ENCODE results near the gene SH3BGR. TPM values are rescaled to one million over a fixed set of nuclear protein-coding genes. Genes with fewer than 3 reads are reported as not detected.

SH3BGR gene
- total RNA-seq, 2 donors from 2014 or later: 18.8 to 22.4 TPM

- Mint-ChIP-seq H3K4me3 (no peak overlapping the region), H3K4me1 (no peaks in the 10 kb centered on the region), H3K9me3 (no peaks in the 10 kb centered on the region), H3K27ac (no peak overlapping the region), H3K36me3 (ENCODE audit: low read depth) (peaks cover 4% of the 10 kb centered on the region), H3K27me3 (ENCODE audit: insufficient read depth) (no peaks in the 10 kb centered on the region)
- H3K4me1 ChIP-seq (ENCODE audit: control insufficient read depth, insufficient read depth, low read length): no peaks in the 10 kb centered on the region
- no peaks in the 10 kb centered on the region for H3K36me3 ChIP-seq (ENCODE audit: control insufficient read depth, insufficient read depth, low read length)
- no peak overlapping the region for H3K27ac ChIP-seq (ENCODE audit: low read depth, low read length)
- H3K4me3 ChIP-seq (ENCODE audit: low read length): no peak overlapping the region
- no peak for DNase-seq
- no peak for TF ChIP-seq CTCF (conservative IDR thresholded peaks at IDR 0.05)
- H3K27me3 ChIP-seq (ENCODE audit: control insufficient read depth, insufficient read depth, low read length, poor library complexity, severe bottlenecking): no peaks in the 10 kb centered on the region
- WGBS, 2 experiments (ENCODE audit: insufficient coverage in 1 of 2, insufficient read length in 1 of 2): 83 to 100% methylated on average over 1 of the region's 1 CpG
- H3K9ac ChIP-seq (ENCODE audit: extremely low read depth, low read length, poor library complexity, severe bottlenecking): no peak overlapping the region
- H3K9me3 ChIP-seq (ENCODE audit: control insufficient read depth, low read length): no peaks in the 10 kb centered on the region
These were observed 51.5 kb downstream of the SH3BGR start for GRCh38 chr21:39503123-39503762.

GRCh38 chr21:39504230-39504629 lies 52.5 kb downstream of the SH3BGR start:
- peaks cover 4% of the 10 kb centered on the region for H3K36me3 Mint-ChIP-seq (ENCODE audit: low read depth)
- Histone ChIP-seq H3K9ac (ENCODE audit: extremely low read depth, low read length, poor library complexity, severe bottlenecking) (no peak overlapping the region), H3K27me3 (ENCODE audit: control insufficient read depth, insufficient read depth, low read length, poor library complexity, severe bottlenecking) (no peaks in the 10 kb centered on the region), H3K27ac (ENCODE audit: low read depth, low read length) (no peak overlapping the region), H3K36me3 (ENCODE audit: control insufficient read depth, insufficient read depth, low read length) (no peaks in the 10 kb centered on the region), H3K4me3 (ENCODE audit: low read length) (no peak overlapping the region), H3K4me1 (ENCODE audit: control insufficient read depth, insufficient read depth, low read length) (no peaks in the 10 kb centered on the region), H3K9me3 (ENCODE audit: control insufficient read depth, low read length) (no peaks in the 10 kb centered on the region)
- no peaks in the 10 kb centered on the region for H3K9me3 Mint-ChIP-seq
- 86 to 90% methylated on average over 4 to 6 of the region's 6 CpGs for WGBS, 2 experiments (ENCODE audit: insufficient coverage in 1 of 2, insufficient read length in 1 of 2)
- no peaks in the 10 kb centered on the region for H3K4me1 Mint-ChIP-seq
- no peaks in the 10 kb centered on the region for H3K27me3 Mint-ChIP-seq (ENCODE audit: insufficient read depth)
- H3K4me3 Mint-ChIP-seq: no peak overlapping the region
- DNase-seq: no peak
- no peak overlapping the region for H3K27ac Mint-ChIP-seq
- TF ChIP-seq CTCF (conservative IDR thresholded peaks at IDR 0.05): no peak

- DNase-seq: no peak
- no peaks in the 10 kb centered on the region for H3K4me1 Mint-ChIP-seq
- no peaks in the 10 kb centered on the region for H3K36me3 ChIP-seq (ENCODE audit: control insufficient read depth, insufficient read depth, low read length)
- H3K27ac ChIP-seq (ENCODE audit: low read depth, low read length): no peak overlapping the region
- no peak overlapping the region for H3K4me3 Mint-ChIP-seq
- H3K36me3 Mint-ChIP-seq (ENCODE audit: low read depth): peaks cover 7% of the 10 kb centered on the region
- H3K9ac ChIP-seq (ENCODE audit: extremely low read depth, low read length, poor library complexity, severe bottlenecking): no peak overlapping the region
- H3K4me3 ChIP-seq (ENCODE audit: low read length): no peak overlapping the region
- H3K27me3 ChIP-seq (ENCODE audit: control insufficient read depth, insufficient read depth, low read length, poor library complexity, severe bottlenecking): no peaks in the 10 kb centered on the region
- H3K9me3 Mint-ChIP-seq: no peaks in the 10 kb centered on the region
- H3K9me3 ChIP-seq (ENCODE audit: control insufficient read depth, low read length): no peaks in the 10 kb centered on the region
- no peaks in the 10 kb centered on the region for H3K27me3 Mint-ChIP-seq (ENCODE audit: insufficient read depth)
- no peak for TF ChIP-seq CTCF (conservative IDR thresholded peaks at IDR 0.05)
- WGBS, 2 experiments (ENCODE audit: insufficient coverage in 1 of 2, insufficient read length in 1 of 2): 100% methylated on average over 1 of the region's 1 CpG; no CpG with 5 or more reads in 1 of the 2 experiments
- H3K27ac Mint-ChIP-seq: no peak overlapping the region
- H3K4me1 ChIP-seq (ENCODE audit: control insufficient read depth, insufficient read depth, low read length): no peaks in the 10 kb centered on the region
These were observed 58.5 kb downstream of the SH3BGR start for GRCh38 chr21:39510240-39510639.
